ENCODE results near the gene RMND5B. TPM values are rescaled to one million over a fixed set of nuclear protein-coding genes. Genes with fewer than 3 reads are reported as not detected.
A peak's percentile ranks its signal among the peaks of the same experiment; 100 is the strongest.

RMND5B gene
- total RNA-seq, 4 donors from 2014 or later = 36.7 to 149 (median 37.8) TPM

- peak; percentile 92 for DNase-seq
- Histone ChIP-seq H3K36me3 (no peaks in the 10 kb centered on the region), H3K27me3 (peaks cover 29% of the 10 kb centered on the region), H3K27ac (no peak overlapping the region), H3K4me1 (peaks cover 3 to 9% (median 5%) of the 10 kb centered on the region in 4 donors), H3K9me3 (no peaks in the 10 kb centered on the region), H3K4me3 (no peak overlapping the region)
- WGBS, 2 donors (ENCODE audit: low coverage in 1 of 2) = 11 to 27% methylated on average over 7 to 33 of the region's 33 CpGs
- in situ Hi-C loops (cut with MboI; ENCODE audit: low pct_ligation_motif_present in 1 of 4, low pct_unique_long_range_greater_than_20kb in 1 of 4, low sequenced_read_pairs in 3 of 4) (loop anchor here (5.0 to 10.0 kb wide), 3 partner anchors 87 to 92 kb away; no protein-coding TSS in a partner anchor), intact Hi-C loops (cut with DNase I; ENCODE audit: low total_unique reads) (loop anchor here (2.0 kb wide), 1 partner anchor 87 kb away; no protein-coding TSS in a partner anchor)
- TF ChIP-seq POLR2AphosphoS5 (IDR thresholded peaks at IDR 0.05) (no peak), EP300 (IDR thresholded peaks at IDR 0.05; ENCODE audit: low read depth) (no peak)
- TF ChIP-seq, protein P1, sequence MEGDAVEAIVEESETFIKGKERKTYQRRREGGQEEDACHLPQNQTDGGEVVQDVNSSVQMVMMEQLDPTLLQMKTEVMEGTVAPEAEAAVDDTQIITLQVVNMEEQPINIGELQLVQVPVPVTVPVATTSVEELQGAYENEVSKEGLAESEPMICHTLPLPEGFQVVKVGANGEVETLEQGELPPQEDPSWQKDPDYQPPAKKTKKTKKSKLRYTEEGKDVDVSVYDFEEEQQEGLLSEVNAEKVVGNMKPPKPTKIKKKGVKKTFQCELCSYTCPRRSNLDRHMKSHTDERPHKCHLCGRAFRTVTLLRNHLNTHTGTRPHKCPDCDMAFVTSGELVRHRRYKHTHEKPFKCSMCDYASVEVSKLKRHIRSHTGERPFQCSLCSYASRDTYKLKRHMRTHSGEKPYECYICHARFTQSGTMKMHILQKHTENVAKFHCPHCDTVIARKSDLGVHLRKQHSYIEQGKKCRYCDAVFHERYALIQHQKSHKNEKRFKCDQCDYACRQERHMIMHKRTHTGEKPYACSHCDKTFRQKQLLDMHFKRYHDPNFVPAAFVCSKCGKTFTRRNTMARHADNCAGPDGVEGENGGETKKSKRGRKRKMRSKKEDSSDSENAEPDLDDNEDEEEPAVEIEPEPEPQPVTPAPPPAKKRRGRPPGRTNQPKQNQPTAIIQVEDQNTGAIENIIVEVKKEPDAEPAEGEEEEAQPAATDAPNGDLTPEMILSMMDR (IDR thresholded peaks at IDR 0.05) = peak; percentile 96 to 99 (median 99)
These were observed 33.2 kb downstream of the RMND5B start for GRCh38 chr5:178163772-178164735.

- in situ Hi-C loops (cut with MboI; ENCODE audit: low pct_ligation_motif_present in 1 of 4, low pct_unique_long_range_greater_than_20kb in 1 of 4, low sequenced_read_pairs in 3 of 4) = loop anchor here in 1 of 4 donors (10.0 kb wide), 1 partner anchor 91 kb away; no protein-coding TSS in a partner anchor
- no peak for DNase-seq
- peaks cover 29% of the 10 kb centered on the region for H3K27me3 ChIP-seq
- intact Hi-C loops (cut with DNase I; ENCODE audit: low total_unique reads) = no loop called here
- no peaks in the 10 kb centered on the region for H3K36me3 ChIP-seq
- WGBS, 2 donors (ENCODE audit: low coverage in 1 of 2) = 77% methylated on average over 38 of the region's 38 CpGs; no CpG with 5 or more reads in 1 of the 2 donors
- H3K27ac ChIP-seq = no peak overlapping the region
- H3K4me3 ChIP-seq = no peak overlapping the region
- TF ChIP-seq EP300 (IDR thresholded peaks at IDR 0.05; ENCODE audit: low read depth) (no peak), POLR2AphosphoS5 (IDR thresholded peaks at IDR 0.05) (no peak), POLR2A (IDR thresholded peaks at IDR 0.05) (no peak)
- TF ChIP-seq, protein P1 (IDR thresholded peaks at IDR 0.05) = no peak
- no peaks in the 10 kb centered on the region for H3K9me3 ChIP-seq
- H3K4me1 ChIP-seq = peaks cover 3 to 9% (median 5%) of the 10 kb centered on the region in 4 donors
These were observed 34.8 kb downstream of the RMND5B start for GRCh38 chr5:178165581-178165980.

GRCh38 chr5:178170455-178170854, 39.6 kb downstream of the RMND5B start:
- TF ChIP-seq POLR2A (IDR thresholded peaks at IDR 0.05) (no peak), EP300 (IDR thresholded peaks at IDR 0.05; ENCODE audit: low read depth) (no peak)
- H3K27me3 ChIP-seq = peaks cover 3% of the 10 kb centered on the region
- intact Hi-C loops (cut with DNase I; ENCODE audit: low total_unique reads) (no loop called here), in situ Hi-C loops (cut with MboI; ENCODE audit: low pct_ligation_motif_present in 1 of 4, low pct_unique_long_range_greater_than_20kb in 1 of 4, low sequenced_read_pairs in 3 of 4) (no loop called here)
- no peak overlapping the region for H3K4me3 ChIP-seq
- H3K27ac ChIP-seq = no peak overlapping the region
- H3K36me3 ChIP-seq = no peaks in the 10 kb centered on the region
- H3K9me3 ChIP-seq = no peaks in the 10 kb centered on the region
- WGBS, 2 donors (ENCODE audit: low coverage in 1 of 2) = 89 to 95% methylated on average over 2 of the region's 2 CpGs
- DNase-seq = no peak
- H3K4me1 ChIP-seq = no peaks in the 10 kb centered on the region

- no peak overlapping the region for H3K27ac ChIP-seq
- in situ Hi-C loops (cut with MboI; ENCODE audit: low pct_ligation_motif_present in 1 of 4, low pct_unique_long_range_greater_than_20kb in 1 of 4, low sequenced_read_pairs in 3 of 4) = no loop called here
- TF ChIP-seq POLR2AphosphoS5 (IDR thresholded peaks at IDR 0.05) (no peak), EP300 (IDR thresholded peaks at IDR 0.05; ENCODE audit: low read depth) (no peak), POLR2A (IDR thresholded peaks at IDR 0.05) (no peak)
- TF ChIP-seq, protein P1 (IDR thresholded peaks at IDR 0.05) = no peak
These were observed 43.6 kb downstream of the RMND5B start for GRCh38 chr5:178174456-178174855.

More at GRCh38 chr5:178174456-178174855, 43.6 kb downstream of the RMND5B start:
- Histone ChIP-seq H3K4me3 (no peak overlapping the region), H3K36me3 (no peaks in the 10 kb centered on the region), H3K27me3 (no peaks in the 10 kb centered on the region), H3K4me1 (no peaks in the 10 kb centered on the region), H3K9me3 (no peaks in the 10 kb centered on the region)
- DNase-seq = no peak
- intact Hi-C loops (cut with DNase I; ENCODE audit: low total_unique reads) = no loop called here
- WGBS, 2 donors (ENCODE audit: low coverage in 1 of 2) = 81 to 93% methylated on average over 3 of the region's 3 CpGs
